C4-2B (cell line): ENCODE measurements around the gene SEC24A.

Source experiments
- CTCF ChIP-seq: fragments of 450-650 bp; conservative IDR thresholded peaks from 2 replicates; pipeline ENCODE4 v1.5.1; 2017; ENCODE audit warnings: mild to moderate bottlenecking
- ZFX ChIP-seq: fragments of 450-650 bp; IDR thresholded peaks from 2 replicates; pipeline ENCODE4 v1.6.1; 2017

- TF ChIP-seq CTCF (no peak), ZFX (no peak)
These were observed 92.5 kb downstream of the SEC24A start for GRCh38 chr5:134741052-134741451.
